Naive thymus-derived CD8-positive, alpha-beta T cell (primary cell): ENCODE data around the gene GINS2. TPM values are rescaled to one million over a fixed set of nuclear protein-coding genes. Genes with fewer than 3 reads are reported as not detected.

Experiments
- ATAC-seq, 2 donors: fragments of 150-1000 bp; cut with Tn5 transposase in 1 of 2; sonication (Bioruptor Pico), chemical (Tn5 transposase) in 1 of 2; 1 replicate in 1 of 2; 2 replicates in 1 of 2; pipeline ENCODE4 v1.10.0; 2021; ENCODE audit warnings: mild to moderate bottlenecking in 2 of 2, moderate library complexity in 2 of 2
- POLR2A ChIA-PET: fragments of 350-600 bp; sonication (Branson Sonifier 250); formaldehyde crosslinking; loops from one replicate; lab custom pipeline; 2021; ENCODE audit warnings: antibody characterized with exemption; lab: Charles Lee
- DNase-seq, 10 donors: peaks; one replicate each; pipeline versions ENCODE4 v3.0.0 to v3.0.0-alpha.2; 2020 to 2022
- H3K27ac Mint-ChIP-seq, 10 donors: one replicate each; pipeline ENCODE4 v1.8.0; 2020 to 2022; ENCODE audit warnings: mild to moderate bottlenecking in 10 of 10, mixed read lengths in 10 of 10, moderate library complexity in 4 of 10, inconsistent platforms in 1 of 10
- H3K27me3 Mint-ChIP-seq, 5 donors: one replicate each; pipeline ENCODE4 v1.8.0; 2021 to 2022; ENCODE audit warnings: mixed read lengths in 5 of 5
- H3K36me3 Mint-ChIP-seq, 3 donors: one replicate each; pipeline ENCODE4 v1.8.0; 2020 to 2022; ENCODE audit warnings: mixed read lengths in 3 of 3, mild to moderate bottlenecking in 2 of 3, inconsistent platforms in 1 of 3
- H3K4me1 Mint-ChIP-seq, 4 donors: one replicate each; pipeline ENCODE4 v1.8.0; 2021 to 2022; ENCODE audit warnings: mixed read lengths in 4 of 4
- H3K4me3 Mint-ChIP-seq, 10 donors: one replicate each; pipeline ENCODE4 v1.8.0; 2020 to 2022; ENCODE audit warnings: mild to moderate bottlenecking in 10 of 10, mixed read lengths in 10 of 10, moderate library complexity in 6 of 10, inconsistent platforms in 1 of 10
- H3K9me3 Mint-ChIP-seq, 9 donors: one replicate each; pipeline ENCODE4 v1.8.0; 2020 to 2022; ENCODE audit warnings: mixed read lengths in 9 of 9, mild to moderate bottlenecking in 3 of 9, inconsistent platforms in 1 of 9, moderate library complexity in 1 of 9
- polyA plus RNA-seq, 3 donors: library from polyadenylated mRNA; unstranded; fragments of 300-500 nt; fragmentation: Illumina TruSeq; gene quantifications; one replicate each; pipeline ENCODE4 v1.2.3, GENCODE V29; 2021
- total RNA-seq, 8 experiments: library from RNA in 2 of 8; stranded (reverse) in 2 of 8; gene quantifications; one replicate each; pipeline ENCODE4 v1.2.3 and lab custom pipeline; 2021 to 2026

GINS2 gene
- total and polyA plus RNA-seq, 5 experiments from 2014 or later = 0.08 to 1.0 (median 0.74) TPM

GRCh38 chr16:85638695-85639409, 49.9 kb downstream of the GINS2 start:
- H3K4me1 Mint-ChIP-seq = peaks cover 7 to 30% (median 10%) of the 10 kb centered on the region in 4 donors
- H3K27me3 Mint-ChIP-seq = no peaks in the 10 kb centered on the region
- peak overlapping the region in 1 of 10 donors; percentile 26 for H3K4me3 Mint-ChIP-seq
- peaks cover 0 to 9% (median 0%) of the 10 kb centered on the region in 3 donors for H3K36me3 Mint-ChIP-seq
- ATAC-seq (no peak), DNase-seq (no peak)
- POLR2A ChIA-PET = interaction anchor here (0.9 kb wide), 1 partner anchor 26 kb away, joined by 3 read pairs; the partner anchor contains the start of gene GSE1
- H3K27ac Mint-ChIP-seq = peak overlapping the region in 2 of 10 donors; percentile 22 to 33
- H3K9me3 Mint-ChIP-seq = no peaks in the 10 kb centered on the region

GRCh38 chr16:85637808-85638647, 50.7 kb downstream of the GINS2 start:
- H3K36me3 Mint-ChIP-seq = peaks cover 0 to 9% (median 0%) of the 10 kb centered on the region in 3 donors
- no peaks in the 10 kb centered on the region for H3K27me3 Mint-ChIP-seq
- ATAC-seq = no peak
- H3K4me1 Mint-ChIP-seq = peaks cover 5 to 25% (median 9%) of the 10 kb centered on the region in 4 donors
- no peak for DNase-seq
- POLR2A ChIA-PET = interaction anchor here (0.9 kb wide), 1 partner anchor 25 kb away, joined by 3 read pairs; the partner anchor contains the start of gene GSE1
- H3K27ac Mint-ChIP-seq = peak overlapping the region in 1 of 10 donors; percentile 22
- no peaks in the 10 kb centered on the region for H3K9me3 Mint-ChIP-seq
- no peak overlapping the region for H3K4me3 Mint-ChIP-seq

- H3K36me3 Mint-ChIP-seq = peaks cover 0 to 9% (median 0%) of the 10 kb centered on the region in 3 donors
- no peak for ATAC-seq
- no peak for DNase-seq
- H3K27ac Mint-ChIP-seq = peak overlapping the region in 1 of 10 donors; percentile 71
- H3K27me3 Mint-ChIP-seq = no peaks in the 10 kb centered on the region
- no peaks in the 10 kb centered on the region for H3K9me3 Mint-ChIP-seq
- POLR2A ChIA-PET = no interaction called here
- H3K4me1 Mint-ChIP-seq = peaks cover 0 to 23% (median 7%) of the 10 kb centered on the region in 4 donors
- H3K4me3 Mint-ChIP-seq = no peak overlapping the region
These were observed 51.5 kb downstream of the GINS2 start for GRCh38 chr16:85637061-85637807.

- ATAC-seq (no peak), DNase-seq (no peak)
- H3K27ac Mint-ChIP-seq = no peak overlapping the region
- POLR2A ChIA-PET = interaction anchor here (1.4 kb wide), 1 partner anchor 20 kb away, joined by 6 read pairs; no protein-coding TSS in a partner anchor
- peaks cover 0 to 24% (median 7%) of the 10 kb centered on the region in 4 donors for H3K4me1 Mint-ChIP-seq
- H3K27me3 Mint-ChIP-seq = no peaks in the 10 kb centered on the region
- no peaks in the 10 kb centered on the region for H3K9me3 Mint-ChIP-seq
- H3K36me3 Mint-ChIP-seq = peaks cover 0 to 9% (median 0%) of the 10 kb centered on the region in 3 donors
- no peak overlapping the region for H3K4me3 Mint-ChIP-seq
These were observed 52.4 kb downstream of the GINS2 start for GRCh38 chr16:85636234-85636812.

GRCh38 chr16:85635545-85636140, 53.1 kb downstream of the GINS2 start:
- Mint-ChIP-seq H3K27ac (peak overlapping the region in 1 of 10 donors; percentile 62), H3K27me3 (no peaks in the 10 kb centered on the region), H3K4me3 (no peak overlapping the region), H3K36me3 (peaks cover 0 to 6% (median 0%) of the 10 kb centered on the region in 3 donors), H3K9me3 (no peaks in the 10 kb centered on the region), H3K4me1 (peaks cover 1 to 25% (median 9%) of the 10 kb centered on the region in 4 donors)
- POLR2A ChIA-PET = interaction anchor here (1.4 kb wide), 1 partner anchor 19 kb away, joined by 6 read pairs; no protein-coding TSS in a partner anchor
- DNase-seq = no peak
- ATAC-seq = no peak

GRCh38 chr16:85634747-85635544, 53.8 kb downstream of the GINS2 start:
- Mint-ChIP-seq H3K27me3 (no peaks in the 10 kb centered on the region), H3K4me3 (no peak overlapping the region), H3K36me3 (peaks cover 0 to 6% (median 3%) of the 10 kb centered on the region in 3 donors), H3K9me3 (peaks cover 0 to under 1% (median 0%) of the 10 kb centered on the region in 9 donors), H3K4me1 (peaks cover 1 to 29% (median 13%) of the 10 kb centered on the region in 4 donors), H3K27ac (peak overlapping the region in 2 of 10 donors; percentile 62 to 87)
- ATAC-seq = no peak
- DNase-seq = no peak
- POLR2A ChIA-PET = interaction anchor here (0.5 to 1.4 kb wide), 2 partner anchors 19 to 298 kb away, joined by 3 to 6 read pairs; no protein-coding TSS in a partner anchor

- ATAC-seq = no peak
- Mint-ChIP-seq H3K27me3 (no peaks in the 10 kb centered on the region), H3K27ac (no peak overlapping the region), H3K36me3 (peaks cover 0 to 11% (median 9%) of the 10 kb centered on the region in 3 donors), H3K9me3 (peaks cover 0 to 6% (median 0%) of the 10 kb centered on the region in 9 donors), H3K4me1 (peaks cover 4 to 32% (median 15%) of the 10 kb centered on the region in 4 donors), H3K4me3 (no peak overlapping the region)
- DNase-seq = no peak
- POLR2A ChIA-PET = no interaction called here
These were observed 54.9 kb downstream of the GINS2 start for GRCh38 chr16:85633888-85634287.

GRCh38 chr16:85633438-85633743, 55.4 kb downstream of the GINS2 start:
- no peak for ATAC-seq
- H3K36me3 Mint-ChIP-seq = peaks cover 0 to 11% (median 9%) of the 10 kb centered on the region in 3 donors
- no peak for DNase-seq
- H3K4me1 Mint-ChIP-seq = peaks cover 8 to 35% (median 19%) of the 10 kb centered on the region in 4 donors
- H3K9me3 Mint-ChIP-seq = peaks cover 0 to 8% (median 2%) of the 10 kb centered on the region in 9 donors
- POLR2A ChIA-PET = interaction anchor here (0.8 kb wide), 1 partner anchor 143 kb away, joined by 3 read pairs; no protein-coding TSS in a partner anchor
- H3K4me3 Mint-ChIP-seq = no peak overlapping the region
- no peaks in the 10 kb centered on the region for H3K27me3 Mint-ChIP-seq
- H3K27ac Mint-ChIP-seq = no peak overlapping the region

GRCh38 chr16:85632709-85633437, 55.9 kb downstream of the GINS2 start:
- no peak for ATAC-seq
- peaks cover 9 to 38% (median 22%) of the 10 kb centered on the region in 4 donors for H3K4me1 Mint-ChIP-seq
- POLR2A ChIA-PET = interaction anchor here (0.8 kb wide), 1 partner anchor 143 kb away, joined by 3 read pairs; no protein-coding TSS in a partner anchor
- DNase-seq = no peak
- H3K27me3 Mint-ChIP-seq = no peaks in the 10 kb centered on the region
- H3K4me3 Mint-ChIP-seq = no peak overlapping the region
- peaks cover 0 to 11% (median 6%) of the 10 kb centered on the region in 3 donors for H3K36me3 Mint-ChIP-seq
- H3K27ac Mint-ChIP-seq = peak overlapping the region in 1 of 10 donors; percentile 59
- H3K9me3 Mint-ChIP-seq = peaks cover 0 to 8% (median 3%) of the 10 kb centered on the region in 9 donors

- POLR2A ChIA-PET = no interaction called here
- H3K27ac Mint-ChIP-seq = peak overlapping the region in 3 of 10 donors; percentile 10 to 59 (median 14)
- no peak for ATAC-seq
These were observed 56.9 kb downstream of the GINS2 start for GRCh38 chr16:85631802-85632393.

More at GRCh38 chr16:85631802-85632393, 56.9 kb downstream of the GINS2 start:
- no peak for DNase-seq
- Mint-ChIP-seq H3K9me3 (peaks cover 0 to 8% (median 3%) of the 10 kb centered on the region in 9 donors), H3K27me3 (no peaks in the 10 kb centered on the region), H3K4me3 (no peak overlapping the region), H3K4me1 (peaks cover 11 to 40% (median 28%) of the 10 kb centered on the region in 4 donors), H3K36me3 (peaks cover 0 to 11% (median 6%) of the 10 kb centered on the region in 3 donors)
